RWPE2 (cell line): Measurements from ENCODE around the gene DNAAF2.

ENCODE experiments used
- ATAC-seq: fragments of 200-7000 bp; cut with Tn5 transposase; 3 replicates; pipeline ENCODE4 v1.9.1; 2021; ENCODE audit warnings: low read depth
- DNase-seq: peaks from one replicate; pipeline ENCODE4 v3.0.0-alpha.2; 2020; ENCODE audit warnings: low spot score
- H3K27ac ChIP-seq: fragments of 450-650 bp; 2 replicates; pipeline ENCODE4 v1.5.1; 2017; ENCODE audit warnings: mild to moderate bottlenecking; ENCODE audit not compliant: poor library complexity, severe bottlenecking
- H3K27me3 ChIP-seq: fragments of 250-450 bp; sonication (Bioruptor Pico); 2 replicates; pipeline ENCODE4 v1.5.1; 2021; ENCODE audit warnings: mild to moderate bottlenecking, moderate library complexity; ENCODE audit not compliant: insufficient read depth, poor library complexity, severe bottlenecking
- H3K36me3 ChIP-seq: fragments of 250-450 bp; sonication (Bioruptor Pico); 2 replicates; pipeline ENCODE4 v1.5.1; 2020; ENCODE audit warnings: low read depth, mild to moderate bottlenecking, moderate library complexity
- H3K4me1 ChIP-seq: fragments of 250-450 bp; sonication (Bioruptor Pico); 2 replicates; pipeline ENCODE4 v1.5.1; 2021; ENCODE audit warnings: mild to moderate bottlenecking, moderate library complexity; ENCODE audit not compliant: insufficient read depth, poor library complexity, severe bottlenecking
- H3K4me3 ChIP-seq: fragments of 250-450 bp; sonication (Bioruptor Pico); 2 replicates; pipeline ENCODE4 v1.5.1; 2021; ENCODE audit warnings: mild to moderate bottlenecking, moderate library complexity; ENCODE audit not compliant: severe bottlenecking
- H3K9me3 ChIP-seq: fragments of 250-450 bp; sonication (Bioruptor Pico); 2 replicates; pipeline ENCODE4 v1.5.1; 2021; ENCODE audit warnings: mild to moderate bottlenecking, moderate library complexity; ENCODE audit not compliant: severe bottlenecking
- CTCF ChIP-seq: fragments of 450-650 bp; IDR thresholded peaks from one replicate; pipeline ENCODE4 v1.5.1; 2017; ENCODE audit warnings: mild to moderate bottlenecking, moderate library complexity; ENCODE audit not compliant: poor library complexity, severe bottlenecking

DNAAF2 gene

GRCh38 chr14:49578141-49578540 lies 56.9 kb downstream of the DNAAF2 start:
- ATAC-seq (no peak), DNase-seq (no peak)
- Histone ChIP-seq H3K36me3 (peaks cover 67% of the 10 kb centered on the region), H3K4me1 (peaks cover 10% of the 10 kb centered on the region), H3K27ac (no peak overlapping the region), H3K9me3 (no peaks in the 10 kb centered on the region), H3K4me3 (no peak overlapping the region), H3K27me3 (no peaks in the 10 kb centered on the region)
- no peak for TF ChIP-seq CTCF
